Transverse colon (tissue), 4 donors: ENCODE results near the gene PGD.

Source experiments
- EP300 ChIP-seq: sonication (generic); formaldehyde crosslinking; IDR thresholded peaks from one replicate; pipeline ENCODE4 v1.6.1; 2017; ENCODE audit warnings: antibody characterized with exemption, low read depth
- POLR2AphosphoS5 ChIP-seq, 3 donors: sonication (generic); formaldehyde crosslinking; IDR thresholded peaks; one replicate each; pipeline ENCODE4 v1.6.1; 2016; ENCODE audit warnings: antibody characterized with exemption in 3 of 3
- TF ChIP-seq, protein P1 (sequence below), 5 experiments: fragments of 200-600 bp in 3 of 5; fragments of 450-650 bp in 2 of 5; sonication (generic) in 3 of 5; IDR thresholded peaks; 1 replicate in 2 of 5; 2 replicates in 3 of 5; pipeline ENCODE4 v1.5.1; 2016 to 2017; ENCODE audit warnings: antibody characterized with exemption in 5 of 5, inconsistent platforms in 3 of 5, mild to moderate bottlenecking in 2 of 5, moderate library complexity in 1 of 5

DNA sequence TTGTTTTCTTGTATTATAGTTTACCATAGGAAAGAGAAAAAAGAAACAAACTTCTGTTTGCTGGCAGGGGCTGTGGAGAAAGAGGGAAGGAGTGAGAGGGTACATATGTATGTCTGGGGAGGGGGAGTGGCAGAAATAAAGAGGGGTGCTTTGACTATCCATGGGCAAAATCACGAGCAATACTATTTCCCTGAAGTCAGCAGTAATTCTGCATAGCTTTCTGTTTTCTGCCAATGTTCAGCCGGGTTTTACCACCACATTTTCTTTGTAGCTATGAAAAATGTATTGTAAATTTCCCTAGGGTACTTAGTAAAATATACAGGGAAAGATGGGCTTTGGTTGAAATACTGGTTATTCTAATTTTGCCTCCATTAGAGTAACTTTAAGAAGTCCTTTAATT lies 45.2 kb upstream of the PGD start:
- TF ChIP-seq, protein P1, sequence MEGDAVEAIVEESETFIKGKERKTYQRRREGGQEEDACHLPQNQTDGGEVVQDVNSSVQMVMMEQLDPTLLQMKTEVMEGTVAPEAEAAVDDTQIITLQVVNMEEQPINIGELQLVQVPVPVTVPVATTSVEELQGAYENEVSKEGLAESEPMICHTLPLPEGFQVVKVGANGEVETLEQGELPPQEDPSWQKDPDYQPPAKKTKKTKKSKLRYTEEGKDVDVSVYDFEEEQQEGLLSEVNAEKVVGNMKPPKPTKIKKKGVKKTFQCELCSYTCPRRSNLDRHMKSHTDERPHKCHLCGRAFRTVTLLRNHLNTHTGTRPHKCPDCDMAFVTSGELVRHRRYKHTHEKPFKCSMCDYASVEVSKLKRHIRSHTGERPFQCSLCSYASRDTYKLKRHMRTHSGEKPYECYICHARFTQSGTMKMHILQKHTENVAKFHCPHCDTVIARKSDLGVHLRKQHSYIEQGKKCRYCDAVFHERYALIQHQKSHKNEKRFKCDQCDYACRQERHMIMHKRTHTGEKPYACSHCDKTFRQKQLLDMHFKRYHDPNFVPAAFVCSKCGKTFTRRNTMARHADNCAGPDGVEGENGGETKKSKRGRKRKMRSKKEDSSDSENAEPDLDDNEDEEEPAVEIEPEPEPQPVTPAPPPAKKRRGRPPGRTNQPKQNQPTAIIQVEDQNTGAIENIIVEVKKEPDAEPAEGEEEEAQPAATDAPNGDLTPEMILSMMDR (IDR thresholded peaks at IDR 0.05) = no peak
- TF ChIP-seq POLR2AphosphoS5 (IDR thresholded peaks at IDR 0.05) = no peak
- no peak for TF ChIP-seq EP300
